Liver (tissue), 9 donors: ENCODE data around the gene CYP4V2. TPM values are rescaled to one million over a fixed set of nuclear protein-coding genes. Genes with fewer than 3 reads are reported as not detected.
A peak's percentile ranks its signal among the peaks of the same experiment; 100 is the strongest.

ENCODE experiments used
- DNase-seq: peaks from one replicate; pipeline ENCODE4 v3.0.0-alpha.2; 2017; ENCODE audit warnings: low spot score
- H3K27ac ChIP-seq, 2 donors: one replicate each; pipeline ENCODE4 v1.7.0; 2013; ENCODE audit warnings: inconsistent platforms in 2 of 2, low read length in 2 of 2, control low read depth in 1 of 2, low read depth in 1 of 2, mild to moderate bottlenecking in 1 of 2
- H3K27me3 ChIP-seq, 4 donors: one replicate each; pipeline versions ENCODE4 v1.6.1 to v1.7.0; 2013; ENCODE audit warnings: low read length in 3 of 4, inconsistent platforms in 1 of 4, mild to moderate bottlenecking in 1 of 4, moderate library complexity in 1 of 4; ENCODE audit not compliant: control insufficient read depth in 4 of 4, insufficient read depth in 4 of 4
- H3K36me3 ChIP-seq, 4 donors: one replicate each; pipeline versions ENCODE4 v1.6.1 to v1.7.0; 2013; ENCODE audit warnings: low read length in 3 of 4, mild to moderate bottlenecking in 3 of 4, low read depth in 1 of 4, moderate library complexity in 1 of 4; ENCODE audit not compliant: control insufficient read depth in 4 of 4, insufficient read depth in 3 of 4
- H3K4me1 ChIP-seq, 4 donors: one replicate each; pipeline versions ENCODE4 v1.6.1 to v1.7.0; 2013; ENCODE audit warnings: low read length in 3 of 4, mild to moderate bottlenecking in 3 of 4, moderate library complexity in 1 of 4; ENCODE audit not compliant: control insufficient read depth in 4 of 4, insufficient read depth in 4 of 4
- H3K4me3 ChIP-seq, 3 donors: one replicate each; pipeline versions ENCODE4 v1.6.1 to v1.7.0; 2013; ENCODE audit warnings: low read length in 3 of 3, control low read depth in 1 of 3, low read depth in 1 of 3, mild to moderate bottlenecking in 1 of 3
- H3K9ac ChIP-seq, 2 donors: one replicate each; pipeline ENCODE4 v1.7.0; 2013; ENCODE audit warnings: low read length in 2 of 2, mild to moderate bottlenecking in 2 of 2, moderate library complexity in 2 of 2, control low read depth in 1 of 2, low read depth in 1 of 2
- H3K9me3 ChIP-seq, 4 donors: one replicate each; pipeline versions ENCODE4 v1.6.1 to v1.7.0; 2013; ENCODE audit warnings: low read length in 3 of 4; ENCODE audit not compliant: control insufficient read depth in 4 of 4
- EGR1 ChIP-seq, 2 donors: IDR thresholded peaks; 2 replicates each; pipeline ENCODE4 v1.6.1; 2016 to 2018; ENCODE audit warnings: antibody characterized with exemption in 2 of 2, low read depth in 2 of 2
- FOXA1 ChIP-seq: IDR thresholded peaks from 2 replicates; pipeline ENCODE4 v1.6.1; 2016; ENCODE audit warnings: antibody characterized with exemption
- FOXA2 ChIP-seq: IDR thresholded peaks from 2 replicates; pipeline ENCODE4 v1.6.1; 2016; ENCODE audit warnings: antibody characterized with exemption
- GABPA ChIP-seq, 2 donors: IDR thresholded peaks in 1 of 2; conservative IDR thresholded peaks in 1 of 2; 2 replicates each; pipeline ENCODE4 v1.6.1; 2016; ENCODE audit warnings: antibody characterized with exemption in 2 of 2, mild to moderate bottlenecking in 1 of 2, moderate library complexity in 1 of 2
- HNF4A ChIP-seq, 2 donors: conservative IDR thresholded peaks; 2 replicates each; pipeline ENCODE4 v1.6.1; 2016; ENCODE audit warnings: antibody characterized with exemption in 2 of 2, mild to moderate bottlenecking in 2 of 2
- HNF4G ChIP-seq: IDR thresholded peaks from 2 replicates; pipeline ENCODE4 v1.6.1; 2016; ENCODE audit warnings: antibody characterized with exemption
- JUND ChIP-seq, 2 donors: IDR thresholded peaks; 2 replicates each; pipeline ENCODE4 v1.6.1; 2016; ENCODE audit warnings: antibody characterized with exemption in 2 of 2
- MAX ChIP-seq: IDR thresholded peaks from 2 replicates; pipeline ENCODE4 v1.6.1; 2016; ENCODE audit warnings: antibody characterized with exemption
- NR2F2 ChIP-seq: IDR thresholded peaks from 2 replicates; pipeline ENCODE4 v1.6.1; 2016; ENCODE audit warnings: antibody characterized with exemption
- RAD21 ChIP-seq, 2 donors: IDR thresholded peaks; 2 replicates each; pipeline ENCODE4 v1.6.1; 2016; ENCODE audit warnings: antibody characterized with exemption in 2 of 2, mild to moderate bottlenecking in 2 of 2
- RXRA ChIP-seq, 2 donors: IDR thresholded peaks; 2 replicates each; pipeline ENCODE4 v1.6.1; 2017 to 2018; ENCODE audit warnings: antibody characterized with exemption in 2 of 2, mild to moderate bottlenecking in 1 of 2
- SP1 ChIP-seq: IDR thresholded peaks from 2 replicates; pipeline ENCODE4 v1.6.1; 2018; ENCODE audit warnings: antibody characterized with exemption, mild to moderate bottlenecking
- TAF1 ChIP-seq: conservative IDR thresholded peaks from 2 replicates; pipeline ENCODE4 v1.6.1; 2016; ENCODE audit warnings: antibody characterized with exemption, mild to moderate bottlenecking
- YY1 ChIP-seq: IDR thresholded peaks from 2 replicates; pipeline ENCODE4 v1.6.1; 2016; ENCODE audit warnings: antibody characterized with exemption, mild to moderate bottlenecking
- WGBS: extraction: QIAGEN DNeasy Blood & Tissue Kit; methylation state at CpG from one replicate; pipeline ENCODE4 v1.1.7; 2013; 5-methylcytosine and 5-hydroxymethylcytosine counted together
- polyA plus RNA-seq, 2 donors: library from polyadenylated mRNA; stranded (reverse) in 1 of 2; unstranded in 1 of 2; fragments of 200-250 nt in 1 of 2; fragments of >200 nt in 1 of 2; fragmentation: Nextera tagmentation in 1 of 2; extraction: Ambion mirVana in 1 of 2; gene quantifications; one replicate each; pipeline versions ENCODE4 v1.2.1 to v1.2.3, GENCODE V29; 2013 to 2015
- total RNA-seq, 2 donors: library from RNA; depleted of rRNA; stranded (reverse); fragments of >200 nt; gene quantifications; one replicate each; pipeline ENCODE4 v1.2.3, GENCODE V29; 2014
- TF ChIP-seq, protein P1 (sequence below): IDR thresholded peaks from 2 replicates; pipeline ENCODE4 v1.6.1; 2016; ENCODE audit warnings: antibody characterized with exemption
- TF ChIP-seq, protein P2 (sequence below): IDR thresholded peaks from 2 replicates; pipeline ENCODE4 v1.6.1; 2016; ENCODE audit warnings: antibody characterized with exemption
- TF ChIP-seq, protein P3 (sequence below): fragments of 150-350 bp; IDR thresholded peaks from 2 replicates; pipeline ENCODE4 v1.5.1; 2017; ENCODE audit warnings: improper control_type of control experiment, low read depth, low read length; ENCODE audit not compliant: missing input control
- donor health status: healthy.
- donor health status: healthy.
- donor health status: healthy.
- donor health status: healthy.
- donor health status: healthy.

Gene CYP4V2
- total and polyA plus RNA-seq, 4 donors = 27.9 to 119 (median 35.1) TPM

DNA sequence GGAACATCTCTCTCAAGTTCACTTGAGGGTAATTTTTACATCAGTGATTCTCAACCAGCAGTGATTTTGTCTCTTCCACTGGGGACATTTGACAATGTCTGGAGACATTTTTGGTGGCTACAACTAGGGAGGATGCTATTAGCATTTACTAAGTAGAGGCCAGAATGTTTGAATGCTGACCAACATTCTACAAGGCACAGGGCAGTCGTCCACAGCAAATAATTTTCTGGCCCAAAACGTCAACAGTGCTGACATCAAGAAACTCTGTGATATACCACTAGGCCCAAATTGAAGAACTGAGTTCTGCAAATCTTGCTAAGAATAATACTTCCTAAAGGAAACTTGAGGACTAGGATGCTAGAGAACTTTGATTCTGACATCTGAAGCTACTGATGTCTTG is 43.0 kb downstream of the CYP4V2 start:
- Histone ChIP-seq H3K9me3 (no peaks in the 10 kb centered on the region), H3K27ac (no peak overlapping the region), H3K36me3 (peaks cover 7 to 26% (median 15%) of the 10 kb centered on the region in 4 donors), H3K4me1 (peaks cover 4 to 53% (median 24%) of the 10 kb centered on the region in 4 donors), H3K9ac (no peak overlapping the region), H3K4me3 (no peak overlapping the region), H3K27me3 (no peaks in the 10 kb centered on the region)
- 27% methylated on average over 2 of the region's 2 CpGs for WGBS
- no peak for DNase-seq
- TF ChIP-seq, protein P1, sequence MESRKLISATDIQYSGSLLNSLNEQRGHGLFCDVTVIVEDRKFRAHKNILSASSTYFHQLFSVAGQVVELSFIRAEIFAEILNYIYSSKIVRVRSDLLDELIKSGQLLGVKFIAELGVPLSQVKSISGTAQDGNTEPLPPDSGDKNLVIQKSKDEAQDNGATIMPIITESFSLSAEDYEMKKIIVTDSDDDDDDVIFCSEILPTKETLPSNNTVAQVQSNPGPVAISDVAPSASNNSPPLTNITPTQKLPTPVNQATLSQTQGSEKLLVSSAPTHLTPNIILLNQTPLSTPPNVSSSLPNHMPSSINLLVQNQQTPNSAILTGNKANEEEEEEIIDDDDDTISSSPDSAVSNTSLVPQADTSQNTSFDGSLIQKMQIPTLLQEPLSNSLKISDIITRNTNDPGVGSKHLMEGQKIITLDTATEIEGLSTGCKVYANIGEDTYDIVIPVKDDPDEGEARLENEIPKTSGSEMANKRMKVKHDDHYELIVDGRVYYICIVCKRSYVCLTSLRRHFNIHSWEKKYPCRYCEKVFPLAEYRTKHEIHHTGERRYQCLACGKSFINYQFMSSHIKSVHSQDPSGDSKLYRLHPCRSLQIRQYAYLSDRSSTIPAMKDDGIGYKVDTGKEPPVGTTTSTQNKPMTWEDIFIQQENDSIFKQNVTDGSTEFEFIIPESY = no peak
- TF ChIP-seq, protein P2, sequence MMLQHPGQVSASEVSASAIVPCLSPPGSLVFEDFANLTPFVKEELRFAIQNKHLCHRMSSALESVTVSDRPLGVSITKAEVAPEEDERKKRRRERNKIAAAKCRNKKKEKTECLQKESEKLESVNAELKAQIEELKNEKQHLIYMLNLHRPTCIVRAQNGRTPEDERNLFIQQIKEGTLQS = no peak

- 25% methylated on average over 4 of the region's 4 CpGs for WGBS
- no peak overlapping the region for H3K9ac ChIP-seq
- TF ChIP-seq HNF4G = no peak
- TF ChIP-seq EGR1 (IDR thresholded peaks at IDR 0.05; ENCODE audit: low read depth in 2 of 2) = no peak
- TF ChIP-seq YY1 = peak; percentile 43
- TF ChIP-seq FOXA1 = peak; percentile 47
- TF ChIP-seq GABPA (IDR thresholded peaks at IDR 0.05 in 1 of 2, conservative IDR thresholded peaks at IDR 0.05 in 1 of 2) = no peak
- TF ChIP-seq FOXA2 = peak; percentile 86
- TF ChIP-seq JUND (IDR thresholded peaks at IDR 0.05) = peak in 1 of 2 donors; percentile 31
- TF ChIP-seq HNF4A (conservative IDR thresholded peaks at IDR 0.05) = peak; percentile 42 to 48
- TF ChIP-seq MAX = no peak
- peak; percentile 57 for TF ChIP-seq SP1
- TF ChIP-seq, protein P1 = no peak
- TF ChIP-seq RAD21 (IDR thresholded peaks at IDR 0.05) = peak in 1 of 2 donors; percentile 51
- no peak for TF ChIP-seq TAF1
- peak; percentile 61 to 76 for TF ChIP-seq RXRA (IDR thresholded peaks at IDR 0.05)
- TF ChIP-seq, protein P3, sequence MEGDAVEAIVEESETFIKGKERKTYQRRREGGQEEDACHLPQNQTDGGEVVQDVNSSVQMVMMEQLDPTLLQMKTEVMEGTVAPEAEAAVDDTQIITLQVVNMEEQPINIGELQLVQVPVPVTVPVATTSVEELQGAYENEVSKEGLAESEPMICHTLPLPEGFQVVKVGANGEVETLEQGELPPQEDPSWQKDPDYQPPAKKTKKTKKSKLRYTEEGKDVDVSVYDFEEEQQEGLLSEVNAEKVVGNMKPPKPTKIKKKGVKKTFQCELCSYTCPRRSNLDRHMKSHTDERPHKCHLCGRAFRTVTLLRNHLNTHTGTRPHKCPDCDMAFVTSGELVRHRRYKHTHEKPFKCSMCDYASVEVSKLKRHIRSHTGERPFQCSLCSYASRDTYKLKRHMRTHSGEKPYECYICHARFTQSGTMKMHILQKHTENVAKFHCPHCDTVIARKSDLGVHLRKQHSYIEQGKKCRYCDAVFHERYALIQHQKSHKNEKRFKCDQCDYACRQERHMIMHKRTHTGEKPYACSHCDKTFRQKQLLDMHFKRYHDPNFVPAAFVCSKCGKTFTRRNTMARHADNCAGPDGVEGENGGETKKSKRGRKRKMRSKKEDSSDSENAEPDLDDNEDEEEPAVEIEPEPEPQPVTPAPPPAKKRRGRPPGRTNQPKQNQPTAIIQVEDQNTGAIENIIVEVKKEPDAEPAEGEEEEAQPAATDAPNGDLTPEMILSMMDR = no peak
- TF ChIP-seq, protein P2 = peak; percentile 87
- no peak for TF ChIP-seq NR2F2
- H3K36me3 ChIP-seq = peaks cover 7 to 33% (median 24%) of the 10 kb centered on the region in 4 donors
- peaks cover 1 to 36% (median 16%) of the 10 kb centered on the region in 4 donors for H3K4me1 ChIP-seq
- H3K9me3 ChIP-seq = no peaks in the 10 kb centered on the region
- H3K27ac ChIP-seq = peak overlapping the region; percentile 49 to 68
- no peak for DNase-seq
- no peaks in the 10 kb centered on the region for H3K27me3 ChIP-seq
- H3K4me3 ChIP-seq = no peak overlapping the region
Measured at GRCh38 chr4:186236126-186236525, 44.8 kb downstream of the CYP4V2 start.
